OCI-LY3 (cell line): Measurements from ENCODE around the gene PTPRM.

Experiments used
- CTCF ChIP-seq: fragments of 200-600, 300-600 bp; sonication (generic); IDR thresholded peaks from 2 replicates; pipeline ENCODE4 v1.5.1; 2014; ENCODE audit warnings: antibody characterized with exemption, low read length, low read depth
- EZH2phosphoT487 ChIP-seq: fragments of 200-600 bp; shearing (Covaris generic); IDR thresholded peaks from 2 replicates; pipeline ENCODE4 v1.6.1; 2018; ENCODE audit warnings: antibody characterized with exemption, mixed run types, low read depth

GRCh38 chr18:7557973-7558372, 9.1 kb upstream of the PTPRM start:
- no peak for TF ChIP-seq CTCF
- no peak for TF ChIP-seq EZH2phosphoT487
